Measurements from ENCODE around the gene ANTXR2. TPM values are rescaled to one million over a fixed set of nuclear protein-coding genes. Genes with fewer than 3 reads are reported as not detected.

ANTXR2 gene
- total RNA-seq, 2 experiments from 2014 or later, result 15.3 to 16.7 TPM

- no peak overlapping the region for H3K27ac Mint-ChIP-seq
- H3K4me1 Mint-ChIP-seq (ENCODE audit: low read depth), result no peaks in the 10 kb centered on the region
- intact Hi-C loops (cut with DNase I, micrococcal nuclease), result no loop called here
- no peak overlapping the region for H3K4me3 Mint-ChIP-seq
- Histone ChIP-seq H3K9me3 (ENCODE audit: control insufficient read depth in 1 of 2, insufficient read depth in 1 of 2, low read length in 2 of 2) (no peaks in the 10 kb centered on the region), H3K27ac (ENCODE audit: low read depth in 1 of 2, low read length in 2 of 2) (no peak overlapping the region), H3K27me3 (ENCODE audit: control insufficient read depth in 1 of 2, insufficient read depth in 2 of 2, low read length in 2 of 2) (no peaks in the 10 kb centered on the region), H3K4me1 (ENCODE audit: insufficient read depth, low read length) (no peaks in the 10 kb centered on the region), H3K36me3 (ENCODE audit: insufficient read depth, low read length) (no peaks in the 10 kb centered on the region), H3K4me3 (ENCODE audit: low read length) (no peak overlapping the region)
- H3K36me3 Mint-ChIP-seq (ENCODE audit: low read depth), result no peaks in the 10 kb centered on the region
- CTCF ChIA-PET, result no interaction called here
- no peak for ATAC-seq (ENCODE audit: poor library complexity)
- H3K27me3 Mint-ChIP-seq, result peaks cover 5% of the 10 kb centered on the region
- no peaks in the 10 kb centered on the region for H3K9me3 Mint-ChIP-seq
- no peak for TF ChIP-seq CTCF (IDR thresholded peaks at IDR 0.05)
- DNase-seq, result no peak
- POLR2A ChIA-PET, result no interaction called here
Measured at GRCh38 chr4:80097400-80098177, 24.6 kb upstream of the ANTXR2 start.

GRCh38 chr4:80096175-80096850 is 23.3 kb upstream of the ANTXR2 start:
- TF ChIP-seq CTCF (IDR thresholded peaks at IDR 0.05), result no peak
- Mint-ChIP-seq H3K4me3 (no peak overlapping the region), H3K27ac (no peak overlapping the region), H3K36me3 (ENCODE audit: low read depth) (no peaks in the 10 kb centered on the region), H3K9me3 (no peaks in the 10 kb centered on the region), H3K4me1 (ENCODE audit: low read depth) (no peaks in the 10 kb centered on the region), H3K27me3 (peaks cover 5% of the 10 kb centered on the region)
- H3K36me3 ChIP-seq (ENCODE audit: insufficient read depth, low read length), result no peaks in the 10 kb centered on the region
- intact Hi-C loops (cut with DNase I, micrococcal nuclease), result no loop called here
- H3K4me1 ChIP-seq (ENCODE audit: insufficient read depth, low read length), result no peaks in the 10 kb centered on the region
- no peak for DNase-seq
- ATAC-seq (ENCODE audit: poor library complexity), result no peak
- H3K27ac ChIP-seq (ENCODE audit: low read depth in 1 of 2, low read length in 2 of 2), result no peak overlapping the region
- CTCF ChIA-PET, result interaction anchor here (1.7 kb wide), 1 partner anchor 14 kb away, joined by 6 read pairs; no protein-coding TSS in a partner anchor
- H3K9me3 ChIP-seq (ENCODE audit: control insufficient read depth in 1 of 2, insufficient read depth in 1 of 2, low read length in 2 of 2), result no peaks in the 10 kb centered on the region
- H3K4me3 ChIP-seq (ENCODE audit: low read length), result no peak overlapping the region
- peaks cover 0 to 4% of the 10 kb centered on the region in 2 experiments for H3K27me3 ChIP-seq (ENCODE audit: control insufficient read depth in 1 of 2, insufficient read depth in 2 of 2, low read length in 2 of 2)
- POLR2A ChIA-PET, result interaction anchor here (0.7 to 1.1 kb wide), 2 partner anchors 23 to 29 kb away, joined by 4 read pairs; partner anchors contain the start of gene ANTXR2

GRCh38 chr4:80094191-80094590 is 21.2 kb upstream of the ANTXR2 start:
- ATAC-seq (ENCODE audit: poor library complexity) (no peak), DNase-seq (no peak)
- H3K27me3 ChIP-seq (ENCODE audit: control insufficient read depth in 1 of 2, insufficient read depth in 2 of 2, low read length in 2 of 2), result peaks cover 0 to 4% of the 10 kb centered on the region in 2 experiments
- H3K4me1 Mint-ChIP-seq (ENCODE audit: low read depth), result no peaks in the 10 kb centered on the region
- CTCF ChIA-PET, result interaction anchor here (1.1 to 1.5 kb wide), 2 partner anchors 12 to 17 kb away, joined by 3 read pairs; no protein-coding TSS in a partner anchor
- H3K27ac Mint-ChIP-seq, result no peak overlapping the region
- H3K4me3 ChIP-seq (ENCODE audit: low read length), result no peak overlapping the region
- H3K36me3 Mint-ChIP-seq (ENCODE audit: low read depth), result no peaks in the 10 kb centered on the region
- no peak overlapping the region for H3K27ac ChIP-seq (ENCODE audit: low read depth in 1 of 2, low read length in 2 of 2)
- intact Hi-C loops (cut with DNase I, micrococcal nuclease), result no loop called here
- no peaks in the 10 kb centered on the region for H3K4me1 ChIP-seq (ENCODE audit: insufficient read depth, low read length)
- POLR2A ChIA-PET, result no interaction called here
- TF ChIP-seq CTCF (IDR thresholded peaks at IDR 0.05), result no peak
- no peaks in the 10 kb centered on the region for H3K9me3 Mint-ChIP-seq
- peaks cover 5% of the 10 kb centered on the region for H3K27me3 Mint-ChIP-seq
- H3K36me3 ChIP-seq (ENCODE audit: insufficient read depth, low read length), result no peaks in the 10 kb centered on the region
- no peaks in the 10 kb centered on the region for H3K9me3 ChIP-seq (ENCODE audit: control insufficient read depth in 1 of 2, insufficient read depth in 1 of 2, low read length in 2 of 2)
- no peak overlapping the region for H3K4me3 Mint-ChIP-seq

Data from CD4-positive, alpha-beta T cell (primary cell).